Stomach (tissue), 4 donors: ENCODE results near the gene PHLPP2.

Experiments used
- CTCF ChIP-seq, 7 experiments: fragments of 450-650 bp in 4 of 7; fragments of 200-600 bp in 3 of 7; sonication (generic) in 3 of 7; IDR thresholded peaks; one replicate each; pipeline ENCODE4 v1.5.1; 2016 to 2019; ENCODE audit warnings: antibody characterized with exemption in 7 of 7, control low read depth in 2 of 7, mild to moderate bottlenecking in 1 of 7
- POLR2AphosphoS5 ChIP-seq, 3 donors: sonication (generic); formaldehyde crosslinking; IDR thresholded peaks; one replicate each; pipeline ENCODE4 v1.6.1; 2016; ENCODE audit warnings: antibody characterized with exemption in 3 of 3

- TF ChIP-seq POLR2AphosphoS5 (IDR thresholded peaks at IDR 0.05), result no peak
- no peak for TF ChIP-seq CTCF (IDR thresholded peaks at IDR 0.05)
Measured at GRCh38 chr16:71672803-71673581, 51.5 kb downstream of the PHLPP2 start.
